HUES6 (cell line): ENCODE data around the gene RAVER2.

Experiments used
- H3K27ac ChIP-seq: 2 replicates; pipeline ENCODE4 v1.7.0; 2013; ENCODE audit warnings: low read depth, mild to moderate bottlenecking, low read length, inconsistent platforms
- H3K27me3 ChIP-seq: 2 replicates; pipeline ENCODE4 v1.6.1; 2013; ENCODE audit warnings: low read length; ENCODE audit not compliant: control insufficient read depth, insufficient read depth
- H3K36me3 ChIP-seq: 2 replicates; pipeline ENCODE4 v1.6.1; 2013; ENCODE audit warnings: low read length; ENCODE audit not compliant: control insufficient read depth, insufficient read depth
- H3K4me1 ChIP-seq: 2 replicates; pipeline ENCODE4 v1.6.1; 2013; ENCODE audit warnings: low read length; ENCODE audit not compliant: control insufficient read depth, insufficient read depth
- H3K4me3 ChIP-seq: 2 replicates; pipeline ENCODE4 v1.5.1; 2013; ENCODE audit warnings: low read depth, low read length
- H3K9ac ChIP-seq: one replicate; pipeline ENCODE4 v1.6.1; 2013; ENCODE audit warnings: mild to moderate bottlenecking, low read length
- H3K9me3 ChIP-seq: 2 replicates; pipeline ENCODE4 v1.6.1; 2013; ENCODE audit warnings: low read depth, low read length; ENCODE audit not compliant: control insufficient read depth, insufficient read depth

RAVER2 gene

GRCh38 chr1:64877151-64877550, 132.3 kb downstream of the RAVER2 start:
- H3K9ac ChIP-seq, result no peak overlapping the region
- no peaks in the 10 kb centered on the region for H3K27me3 ChIP-seq
- H3K4me3 ChIP-seq, result no peak overlapping the region
- H3K4me1 ChIP-seq, result 0 out of 2 replicates have a peak, but pooled peaks cover 6% of the 10 kb centered on the region
- peaks cover 18% of the 10 kb centered on the region for H3K36me3 ChIP-seq
- no peak overlapping the region for H3K27ac ChIP-seq
- no peaks in the 10 kb centered on the region for H3K9me3 ChIP-seq

GRCh38 chr1:64877598-64877997, 132.7 kb downstream of the RAVER2 start:
- Histone ChIP-seq H3K36me3 (peaks cover 18% of the 10 kb centered on the region), H3K27me3 (no peaks in the 10 kb centered on the region), H3K4me3 (no peak overlapping the region), H3K27ac (no peak overlapping the region), H3K4me1 (0 out of 2 replicates have a peak, but pooled peaks cover 6% of the 10 kb centered on the region), H3K9ac (no peak overlapping the region), H3K9me3 (no peaks in the 10 kb centered on the region)

- no peaks in the 10 kb centered on the region for H3K9me3 ChIP-seq
- no peak overlapping the region for H3K27ac ChIP-seq
- H3K27me3 ChIP-seq, result no peaks in the 10 kb centered on the region
- H3K9ac ChIP-seq, result no peak overlapping the region
- no peak overlapping the region for H3K4me3 ChIP-seq
- H3K36me3 ChIP-seq, result peaks cover 18% of the 10 kb centered on the region
- 0 out of 2 replicates have a peak, but pooled peaks cover 6% of the 10 kb centered on the region for H3K4me1 ChIP-seq
Measured at GRCh38 chr1:64878090-64878489, 133.2 kb downstream of the RAVER2 start.

- H3K27ac ChIP-seq, result no peak overlapping the region
- no peak overlapping the region for H3K9ac ChIP-seq
- no peaks in the 10 kb centered on the region for H3K27me3 ChIP-seq
- peaks cover 11% of the 10 kb centered on the region; the same call in 1 of the 2 replicates for H3K36me3 ChIP-seq
- H3K9me3 ChIP-seq, result no peaks in the 10 kb centered on the region
- 0 out of 2 replicates have a peak, but pooled peaks cover 6% of the 10 kb centered on the region for H3K4me1 ChIP-seq
- H3K4me3 ChIP-seq, result no peak overlapping the region
Measured at GRCh38 chr1:64878931-64879611, 134.2 kb downstream of the RAVER2 start.

GRCh38 chr1:64880449-64880848, 135.6 kb downstream of the RAVER2 start:
- Histone ChIP-seq H3K9ac (no peak overlapping the region), H3K4me3 (no peak overlapping the region), H3K27me3 (no peaks in the 10 kb centered on the region), H3K4me1 (peaks cover 10% of the 10 kb centered on the region; the same call in 1 of the 2 replicates), H3K36me3 (peaks cover 11% of the 10 kb centered on the region; the same call in 1 of the 2 replicates), H3K27ac (no peak overlapping the region), H3K9me3 (no peaks in the 10 kb centered on the region)

- no peak overlapping the region for H3K27ac ChIP-seq
- peaks cover 4% of the 10 kb centered on the region; the same call in 1 of the 2 replicates for H3K36me3 ChIP-seq
- H3K27me3 ChIP-seq, result no peaks in the 10 kb centered on the region
- no peak overlapping the region for H3K4me3 ChIP-seq
- peaks cover 10% of the 10 kb centered on the region; the same call in 1 of the 2 replicates for H3K4me1 ChIP-seq
- H3K9ac ChIP-seq, result no peak overlapping the region
- H3K9me3 ChIP-seq, result no peaks in the 10 kb centered on the region
Measured at GRCh38 chr1:64881281-64881680, 136.4 kb downstream of the RAVER2 start.
